ENCODE data around the gene ESYT2.
"Not testable (repeated sequence)": the region's sequence is repeated elsewhere in the genome, so short reads cannot be mapped to it uniquely, and the experiment has no call there.

Gene ESYT2

DNA sequence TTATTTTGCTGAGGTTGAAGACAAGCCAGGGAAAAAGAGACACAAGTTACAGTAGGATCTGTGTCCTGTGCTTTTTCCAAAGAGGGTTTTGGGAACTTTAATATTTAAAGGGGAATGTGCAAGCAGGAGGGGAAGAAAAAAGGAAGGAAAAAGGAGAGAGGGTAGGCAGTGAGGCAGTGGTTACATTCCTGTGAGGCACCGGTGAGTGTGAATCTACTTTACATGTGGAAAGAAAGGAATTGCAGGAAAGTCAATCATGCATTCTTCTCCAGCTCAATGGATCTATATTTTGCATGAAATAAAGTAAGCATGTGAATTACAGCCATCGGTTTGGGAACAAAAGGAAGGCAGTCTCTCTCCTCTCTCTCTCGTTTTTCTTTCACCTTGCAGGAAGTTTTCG lies 14.5 kb upstream of the ESYT2 start:
- TF ChIP-seq, protein P1, sequence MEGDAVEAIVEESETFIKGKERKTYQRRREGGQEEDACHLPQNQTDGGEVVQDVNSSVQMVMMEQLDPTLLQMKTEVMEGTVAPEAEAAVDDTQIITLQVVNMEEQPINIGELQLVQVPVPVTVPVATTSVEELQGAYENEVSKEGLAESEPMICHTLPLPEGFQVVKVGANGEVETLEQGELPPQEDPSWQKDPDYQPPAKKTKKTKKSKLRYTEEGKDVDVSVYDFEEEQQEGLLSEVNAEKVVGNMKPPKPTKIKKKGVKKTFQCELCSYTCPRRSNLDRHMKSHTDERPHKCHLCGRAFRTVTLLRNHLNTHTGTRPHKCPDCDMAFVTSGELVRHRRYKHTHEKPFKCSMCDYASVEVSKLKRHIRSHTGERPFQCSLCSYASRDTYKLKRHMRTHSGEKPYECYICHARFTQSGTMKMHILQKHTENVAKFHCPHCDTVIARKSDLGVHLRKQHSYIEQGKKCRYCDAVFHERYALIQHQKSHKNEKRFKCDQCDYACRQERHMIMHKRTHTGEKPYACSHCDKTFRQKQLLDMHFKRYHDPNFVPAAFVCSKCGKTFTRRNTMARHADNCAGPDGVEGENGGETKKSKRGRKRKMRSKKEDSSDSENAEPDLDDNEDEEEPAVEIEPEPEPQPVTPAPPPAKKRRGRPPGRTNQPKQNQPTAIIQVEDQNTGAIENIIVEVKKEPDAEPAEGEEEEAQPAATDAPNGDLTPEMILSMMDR (IDR thresholded peaks at IDR 0.05; ENCODE audit: control insufficient read depth, insufficient read depth, low read depth, low read length, missing control alignments) = no peak
- DNase-seq (ENCODE audit: low read depth) = no peak
- H3K4me3 ChIP-seq (ENCODE audit: control insufficient read depth, low read depth, low read length) = no peak overlapping the region

DNA sequence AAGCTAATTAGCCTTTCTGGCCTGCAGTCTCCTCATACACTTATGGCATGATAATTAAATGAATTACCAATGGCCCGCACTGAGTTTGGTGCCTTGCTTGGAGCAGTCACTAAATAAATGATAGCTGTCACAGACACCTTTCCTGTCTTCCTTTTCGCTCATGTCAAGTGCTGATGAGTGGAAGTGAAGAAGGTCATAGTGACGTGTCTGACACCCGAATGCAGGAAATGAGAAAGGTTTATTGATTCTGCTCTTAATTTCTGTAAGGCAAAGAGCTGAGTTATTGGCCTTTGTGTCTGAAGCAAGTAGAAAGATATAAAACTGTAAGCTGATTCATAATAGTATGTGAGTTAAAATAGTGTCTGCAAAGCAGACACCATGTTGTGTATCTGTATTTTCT lies 13.2 kb upstream of the ESYT2 start:
- DNase-seq (ENCODE audit: low read depth) = no peak
- no peak overlapping the region for H3K4me3 ChIP-seq (ENCODE audit: control insufficient read depth, low read depth, low read length)
- TF ChIP-seq, protein P1 (IDR thresholded peaks at IDR 0.05; ENCODE audit: control insufficient read depth, insufficient read depth, low read depth, low read length, missing control alignments) = no peak

DNA sequence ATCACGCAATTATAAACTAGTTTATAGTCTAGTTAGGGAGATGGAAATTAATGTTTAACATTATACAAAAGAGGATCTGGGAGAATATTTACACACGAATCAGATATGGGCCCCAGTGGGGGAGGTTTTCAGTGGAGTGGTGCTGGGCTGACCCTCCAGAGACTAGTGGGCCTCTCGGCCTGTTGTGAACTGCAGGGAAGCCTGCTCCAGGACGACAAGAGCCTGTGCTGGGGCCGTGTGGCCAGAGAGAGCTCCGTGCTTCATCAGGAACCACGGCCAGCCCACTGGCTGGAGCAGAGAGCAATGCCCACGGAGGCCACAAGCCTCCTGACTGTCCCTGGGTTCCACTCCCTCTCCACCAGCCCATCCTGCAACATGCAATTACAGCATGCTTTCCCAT lies 11.3 kb upstream of the ESYT2 start:
- no peak for DNase-seq (ENCODE audit: low read depth)
- H3K4me3 ChIP-seq (ENCODE audit: control insufficient read depth, low read depth, low read length) = no peak overlapping the region
- TF ChIP-seq, protein P1 (IDR thresholded peaks at IDR 0.05; ENCODE audit: control insufficient read depth, insufficient read depth, low read depth, low read length, missing control alignments) = no peak

DNA sequence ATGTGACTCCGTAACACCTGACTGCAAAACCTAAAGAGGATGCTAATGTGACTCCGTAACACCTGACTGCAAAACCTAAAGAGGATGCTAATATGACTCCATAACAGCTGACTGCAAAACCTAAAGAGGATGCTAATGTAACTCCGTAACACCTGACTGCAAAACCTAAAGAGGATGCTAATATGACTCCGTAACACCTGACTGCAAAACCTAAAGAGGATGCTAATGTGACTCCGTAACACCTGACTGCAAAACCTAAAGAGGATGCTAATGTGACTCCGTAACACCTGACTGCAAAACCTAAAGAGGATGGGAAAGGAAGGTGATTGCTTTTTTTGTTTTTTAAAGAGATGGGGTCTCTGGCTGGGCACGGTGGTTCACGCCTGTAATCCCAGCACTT lies 9.9 kb upstream of the ESYT2 start:
- DNase-seq (ENCODE audit: low read depth); H3K4me3 ChIP-seq (ENCODE audit: control insufficient read depth, low read depth, low read length): not testable (repeated sequence)

DNA sequence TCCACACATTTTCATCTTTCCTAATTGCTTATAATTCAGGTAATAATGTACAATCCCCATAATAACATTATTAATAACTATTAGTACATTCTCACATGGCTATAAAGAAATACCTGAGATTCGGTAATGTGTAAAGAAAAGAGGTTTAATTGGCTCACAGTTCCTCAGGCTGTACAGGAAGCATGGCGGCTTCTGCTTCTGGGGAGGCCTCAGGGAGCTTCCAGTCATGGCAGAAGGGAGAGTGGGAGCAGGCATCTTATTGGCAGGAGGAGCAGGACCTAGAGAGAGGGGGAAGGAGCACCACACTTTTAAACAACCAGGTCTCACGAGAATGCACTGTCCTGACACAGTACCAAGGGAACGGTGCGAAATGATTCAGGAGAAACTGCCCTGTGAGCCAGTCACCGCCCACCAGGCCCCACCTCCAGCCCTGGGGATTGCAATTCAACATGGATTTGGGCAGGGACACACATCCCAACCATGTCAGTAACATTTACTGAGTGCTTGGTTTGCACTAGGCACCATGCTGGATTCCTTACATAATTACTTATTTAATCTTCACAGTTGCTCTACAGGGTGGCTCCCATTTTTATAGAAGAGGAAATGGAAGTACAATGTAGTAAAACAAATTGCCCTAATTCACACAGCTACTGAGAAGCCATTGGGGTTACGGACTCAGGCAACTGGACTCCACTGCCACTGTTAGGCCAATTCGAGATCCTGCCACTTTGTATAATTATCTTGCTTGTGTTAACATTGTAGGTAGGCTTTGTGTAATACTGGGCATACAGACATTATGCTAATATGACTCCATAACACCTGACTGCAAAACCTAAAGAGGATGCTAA lies 8.7 kb upstream of the ESYT2 start:
- no peak for DNase-seq (ENCODE audit: low read depth)
- H3K4me3 ChIP-seq (ENCODE audit: control insufficient read depth, low read depth, low read length) = no peak overlapping the region
- TF ChIP-seq, protein P1 (IDR thresholded peaks at IDR 0.05; ENCODE audit: control insufficient read depth, insufficient read depth, low read depth, low read length, missing control alignments) = no peak

DNA sequence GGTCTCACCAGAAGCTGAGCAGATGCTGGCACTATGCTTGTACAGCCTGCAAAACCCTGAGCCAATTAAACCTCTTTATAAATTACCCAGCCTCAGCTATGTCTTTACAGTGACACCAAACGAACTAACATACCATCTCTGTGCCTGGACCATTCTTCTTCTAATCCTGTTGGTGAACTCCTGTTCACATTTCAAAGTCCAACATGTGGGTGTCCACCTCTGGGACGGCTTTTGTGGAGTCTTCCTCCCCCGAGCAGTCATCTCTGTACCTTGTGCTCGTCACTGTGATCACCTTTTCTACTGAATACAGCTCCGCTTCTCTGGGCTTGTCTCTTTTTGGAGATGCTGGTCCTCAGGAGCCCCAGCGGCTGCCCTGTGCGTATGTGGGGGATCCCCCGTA lies 7.4 kb upstream of the ESYT2 start:
- DNase-seq (ENCODE audit: low read depth) = no peak
- no peak overlapping the region for H3K4me3 ChIP-seq (ENCODE audit: control insufficient read depth, low read depth, low read length)
- TF ChIP-seq, protein P1 (IDR thresholded peaks at IDR 0.05; ENCODE audit: control insufficient read depth, insufficient read depth, low read depth, low read length, missing control alignments) = no peak

DNA sequence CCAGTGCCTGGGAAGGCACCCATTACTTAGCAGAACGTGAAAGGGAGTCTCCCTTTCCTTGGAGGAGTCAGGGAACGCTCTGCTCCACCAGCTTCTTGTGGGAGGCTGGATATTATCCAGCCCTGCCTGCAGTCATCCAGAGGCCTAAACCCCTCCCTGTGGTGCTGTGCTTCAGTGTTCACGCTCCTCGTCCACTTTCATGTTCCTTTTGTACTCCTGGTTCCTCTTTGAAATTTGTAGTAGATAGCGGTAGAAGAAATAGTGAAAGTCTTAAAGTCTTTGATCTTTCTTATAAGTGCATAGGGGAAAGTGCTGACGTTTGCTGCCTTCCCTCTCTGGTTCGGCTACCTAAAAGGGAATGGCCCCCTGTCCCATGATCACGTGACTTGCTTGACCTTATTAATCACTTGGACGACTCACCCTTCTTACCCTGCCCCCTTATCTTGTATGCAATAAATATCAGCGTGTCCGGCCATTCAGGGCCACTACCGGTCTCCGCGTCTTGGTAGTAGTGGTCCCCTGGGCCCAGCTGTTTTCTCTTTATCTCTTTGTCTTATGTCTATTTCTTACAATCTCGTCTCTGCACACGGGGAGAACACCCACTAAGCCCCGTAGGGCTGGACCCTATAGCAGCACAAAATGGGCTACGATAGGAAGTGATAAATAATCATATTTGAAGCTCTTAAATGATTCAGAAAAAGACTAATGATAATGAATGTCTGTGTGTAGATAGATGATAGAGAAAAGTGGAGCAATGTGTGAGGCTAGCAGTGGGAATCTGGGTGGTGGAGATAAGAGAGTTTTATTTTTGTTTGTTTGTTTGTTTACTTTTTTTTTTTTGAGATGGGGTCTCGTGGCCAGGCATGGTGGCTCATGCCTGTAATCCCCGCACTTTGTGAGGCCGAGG lies 5.8 kb upstream of the ESYT2 start:
- no peak for DNase-seq (ENCODE audit: low read depth)
- TF ChIP-seq, protein P1 (IDR thresholded peaks at IDR 0.05; ENCODE audit: control insufficient read depth, insufficient read depth, low read depth, low read length, missing control alignments) = no peak
- no peak overlapping the region for H3K4me3 ChIP-seq (ENCODE audit: control insufficient read depth, low read depth, low read length)
